GM12873 (cell line): ENCODE measurements around the gene GDPD1.
A peak's percentile ranks its signal among the peaks of the same experiment; 100 is the strongest.

Source experiments
- TF ChIP-seq, protein P1 (sequence below): IDR thresholded peaks from 2 replicates; pipeline ENCODE4 v1.5.1; 2012; ENCODE audit warnings: low read depth, mild to moderate bottlenecking, moderate library complexity, low read length, control low read depth; ENCODE audit not compliant: insufficient read depth; ENCODE audit errors: missing control alignments

GDPD1 gene

DNA sequence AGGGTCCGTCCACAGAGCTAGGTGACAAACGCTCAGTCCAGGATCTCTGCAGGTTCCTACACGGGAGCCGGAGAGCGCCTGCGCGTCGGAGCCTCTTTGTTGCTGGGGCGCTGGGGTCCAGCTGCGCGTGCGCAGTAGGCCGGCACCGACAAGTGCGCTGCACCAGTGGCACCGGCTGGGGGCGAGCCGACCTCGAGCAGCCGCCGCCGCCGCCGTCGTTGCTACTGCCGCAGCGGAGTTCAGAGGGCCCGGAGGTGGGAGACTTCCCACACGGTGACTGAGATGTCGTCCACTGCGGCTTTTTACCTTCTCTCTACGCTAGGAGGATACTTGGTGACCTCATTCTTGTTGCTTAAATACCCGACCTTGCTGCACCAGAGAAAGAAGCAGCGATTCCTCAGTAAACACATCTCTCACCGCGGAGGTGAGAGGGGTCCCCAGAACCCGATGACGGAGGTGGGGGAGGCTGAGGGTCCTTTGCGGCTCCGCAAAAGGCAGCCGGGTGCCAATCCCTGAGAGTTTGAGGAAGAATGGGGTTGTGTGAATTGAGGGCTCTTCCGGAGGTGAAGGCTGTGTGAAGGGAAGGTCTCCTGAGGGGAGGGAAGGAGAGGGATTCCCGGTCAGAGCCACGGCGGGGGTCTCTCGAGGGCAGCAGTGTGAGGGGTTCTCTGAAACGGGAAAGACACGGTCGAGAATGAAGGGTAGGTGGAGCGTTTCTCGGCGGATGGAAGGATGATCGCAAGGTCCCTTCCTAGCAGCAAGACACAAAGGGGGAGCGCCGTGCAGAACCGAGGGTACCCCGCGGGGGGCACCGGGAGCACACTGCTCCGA is at the start of gene GDPD1:
Gene GDPD1 (plus strand): TSS at position 184 of the 831 bp plus-strand sequence. CDS start 99 bp downstream, at position 283.
- TF ChIP-seq, protein P1, sequence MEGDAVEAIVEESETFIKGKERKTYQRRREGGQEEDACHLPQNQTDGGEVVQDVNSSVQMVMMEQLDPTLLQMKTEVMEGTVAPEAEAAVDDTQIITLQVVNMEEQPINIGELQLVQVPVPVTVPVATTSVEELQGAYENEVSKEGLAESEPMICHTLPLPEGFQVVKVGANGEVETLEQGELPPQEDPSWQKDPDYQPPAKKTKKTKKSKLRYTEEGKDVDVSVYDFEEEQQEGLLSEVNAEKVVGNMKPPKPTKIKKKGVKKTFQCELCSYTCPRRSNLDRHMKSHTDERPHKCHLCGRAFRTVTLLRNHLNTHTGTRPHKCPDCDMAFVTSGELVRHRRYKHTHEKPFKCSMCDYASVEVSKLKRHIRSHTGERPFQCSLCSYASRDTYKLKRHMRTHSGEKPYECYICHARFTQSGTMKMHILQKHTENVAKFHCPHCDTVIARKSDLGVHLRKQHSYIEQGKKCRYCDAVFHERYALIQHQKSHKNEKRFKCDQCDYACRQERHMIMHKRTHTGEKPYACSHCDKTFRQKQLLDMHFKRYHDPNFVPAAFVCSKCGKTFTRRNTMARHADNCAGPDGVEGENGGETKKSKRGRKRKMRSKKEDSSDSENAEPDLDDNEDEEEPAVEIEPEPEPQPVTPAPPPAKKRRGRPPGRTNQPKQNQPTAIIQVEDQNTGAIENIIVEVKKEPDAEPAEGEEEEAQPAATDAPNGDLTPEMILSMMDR = peak; percentile 59

- TF ChIP-seq, protein P1 = no peak
These were observed 47.8 kb upstream of the GDPD1 start for GRCh38 chr17:59172436-59173004.

DNA sequence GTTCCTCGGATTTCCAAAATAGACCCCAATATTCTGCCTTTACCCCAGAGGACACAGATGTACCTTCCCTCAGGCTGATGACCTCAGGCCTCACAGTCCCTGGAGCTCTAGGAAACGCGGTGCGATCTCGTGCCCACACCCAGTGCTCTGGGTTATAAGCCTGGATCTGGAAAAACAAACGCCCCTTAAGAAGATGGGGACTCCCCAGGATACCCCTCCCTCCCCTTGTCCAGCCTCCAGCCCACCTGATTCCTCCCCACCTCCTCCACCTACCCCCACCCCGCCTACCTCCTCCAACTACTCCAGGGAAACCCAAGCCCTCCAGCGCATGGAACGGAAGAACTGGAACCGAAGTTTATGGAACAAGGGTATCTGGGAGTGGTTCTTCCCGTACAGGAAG is 45.6 kb upstream of the GDPD1 start:
- TF ChIP-seq, protein P1 = no peak

- TF ChIP-seq, protein P1 = no peak
These were observed 45.2 kb upstream of the GDPD1 start for GRCh38 chr17:59175076-59175475.

GRCh38 chr17:59178266-59178985 is 41.9 kb upstream of the GDPD1 start:
- TF ChIP-seq, protein P1 = no peak

DNA sequence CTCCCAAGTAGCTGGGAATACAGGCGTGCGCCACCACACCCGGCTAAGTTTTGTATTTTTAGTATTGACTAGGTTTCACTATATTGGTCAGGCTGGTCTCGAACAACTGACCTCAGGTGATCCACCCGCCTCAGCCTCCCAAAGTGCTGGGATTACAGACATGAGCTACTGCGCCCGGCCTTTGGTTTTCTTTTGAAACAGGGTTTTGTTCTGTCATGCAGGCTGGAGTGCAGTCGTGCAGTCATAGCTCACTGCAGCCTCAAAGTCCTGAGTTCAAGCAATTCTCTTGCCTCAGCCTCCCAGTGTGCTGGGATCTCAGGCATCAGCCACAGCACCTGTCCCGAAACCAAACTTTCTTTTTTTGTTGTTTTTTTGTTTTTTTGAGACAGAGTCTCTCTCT is 39.7 kb upstream of the GDPD1 start:
- TF ChIP-seq, protein P1 = no peak

- TF ChIP-seq, protein P1 = no peak
These were observed 38.8 kb upstream of the GDPD1 start for GRCh38 chr17:59181481-59181880.
